Motor neuron (in vitro differentiated cells): ENCODE results near the gene VAV3. TPM values are rescaled to one million over a fixed set of nuclear protein-coding genes. Genes with fewer than 3 reads are reported as not detected.

ENCODE experiments used
- ATAC-seq, 8 experiments: fragments of 200-7000 bp; cut with Tn5 transposase; replicated peaks in 6 of 8; 2 replicates each; pipeline ENCODE4 v1.8.0; 2021; ENCODE audit warnings: mild to moderate bottlenecking in 8 of 8, moderate library complexity in 8 of 8
- H3K27ac ChIP-seq, 2 donors: fragments of 250-450 bp; sonication (Bioruptor Pico); 2 replicates each; pipeline ENCODE4 v1.9.0; 2021; ENCODE audit warnings: antibody characterized with exemption in 2 of 2, mild to moderate bottlenecking in 2 of 2, moderate library complexity in 1 of 2
- H3K4me1 ChIP-seq, 2 donors: fragments of 250-450 bp; sonication (Bioruptor Pico); replicated peaks in 1 of 2; 2 replicates each; pipeline ENCODE4 v1.6.1; 2021; ENCODE audit warnings: antibody characterized with exemption in 2 of 2, mild to moderate bottlenecking in 2 of 2, moderate library complexity in 1 of 2
- H3K4me3 ChIP-seq, 5 donors: fragments of 250-450 bp; sonication (Bioruptor Pico); 2 replicates each; pipeline ENCODE4 v1.9.0; 2021; ENCODE audit warnings: antibody characterized with exemption in 5 of 5, mild to moderate bottlenecking in 5 of 5, moderate library complexity in 4 of 5
- WGBS, 10 experiments: fragments of 450-650 bp; shearing (Covaris generic); methylation state at CpG; one replicate each; pipeline ENCODE4 v1.0.0; 2022; 5-methylcytosine and 5-hydroxymethylcytosine counted together
- in situ Hi-C, 9 experiments: fragments of 400-800 bp; cut with MboI; loops; one replicate each; pipeline ENCODE4 v1.15.0; 2021; ENCODE audit warnings: low sequenced_read_pairs in 9 of 9, low pct_unique_long_range_greater_than_20kb in 2 of 9; ENCODE audit not compliant: unreplicated experiment in 9 of 9
- total RNA-seq, 8 experiments: library from RNA; unstranded; fragments of 300-600 nt; gene quantifications; 2 replicates each; pipeline versions ENCODE4 v1.2.3 to v1.2.4, GENCODE V29; 2022

The VAV3 gene
- total RNA-seq, 8 experiments from 2014 or later = 0.09 to 34.3 (median 10.3) TPM

DNA sequence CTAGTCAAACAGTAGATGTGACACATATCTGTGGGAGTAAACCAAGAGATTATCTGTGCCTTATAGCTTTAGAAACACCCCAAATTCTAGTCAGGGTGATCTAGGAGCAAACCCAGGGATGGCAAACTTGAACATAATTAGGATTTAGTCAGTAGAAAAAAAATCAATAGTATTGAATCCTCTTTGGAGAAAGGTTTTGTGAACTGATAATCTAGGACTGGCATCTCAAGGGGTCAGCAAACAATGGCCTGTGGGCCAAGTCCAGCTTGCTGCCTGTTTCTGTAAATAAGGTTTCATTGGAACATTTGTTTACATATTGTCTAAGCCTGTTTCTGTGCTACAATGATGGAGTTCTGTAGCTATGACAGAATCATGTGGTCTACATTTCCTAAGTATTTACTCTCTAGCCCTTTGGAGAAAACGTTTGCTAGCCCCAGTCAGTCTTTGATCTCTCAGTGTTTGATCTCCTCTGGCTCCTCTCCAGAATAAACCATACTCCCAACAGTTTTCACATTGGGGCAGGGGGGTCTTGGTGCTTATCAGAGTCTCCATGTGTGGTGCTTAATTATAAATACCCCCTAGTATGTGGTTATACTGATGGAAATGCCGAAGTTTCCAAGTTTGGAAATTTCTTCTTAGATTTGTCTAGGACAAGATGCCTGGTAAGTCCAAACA, 438.3 kb downstream of the VAV3 start:
- peak in 2 of 8 experiments; percentile 18 to 66 for ATAC-seq

DNA sequence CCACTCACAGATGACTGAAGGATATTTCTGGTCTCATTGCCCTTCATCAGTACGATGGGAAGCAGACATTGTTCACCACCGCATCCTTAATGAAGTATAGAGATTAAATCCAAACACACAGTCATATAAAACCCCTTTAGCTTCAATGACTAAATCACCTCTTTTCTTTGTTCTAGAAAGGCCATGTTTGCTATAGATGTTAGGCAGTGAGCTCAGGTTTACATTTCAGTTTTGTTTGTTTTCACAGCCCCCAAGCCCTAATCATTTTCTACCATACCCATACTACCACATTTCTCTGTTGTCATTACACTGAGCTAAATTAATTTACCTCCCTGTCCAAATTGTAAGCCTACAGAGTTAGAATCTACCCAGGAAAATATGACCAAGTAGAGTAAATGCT, 439.0 kb downstream of the VAV3 start:
- Histone ChIP-seq H3K4me1 (peaks cover 2 to 9% of the 10 kb centered on the region in 2 donors), H3K27ac (no peak overlapping the region), H3K4me3 (no peak overlapping the region)
- ATAC-seq = peak in 3 of 8 experiments; percentile 13 to 23 (median 22)
- WGBS, 10 experiments = 50 to 100% (median 85%) methylated on average over 1 to 2 of the region's 2 CpGs; no CpG with 5 or more reads in 4 of the 10 experiments
- in situ Hi-C loops = loop anchor here in 2 of 9 experiments (25.0 kb wide), 3 partner anchors 211 to 389 kb away; partner anchors contain the start of gene NTNG1 (in 1 of the 2)

More for the DNA sequence above, 438.3 kb downstream of the VAV3 start:
- 0 to 89% (median 41%) methylated on average over 1 to 2 of the region's 2 CpGs; no CpG with 5 or more reads in 2 of the 10 experiments for WGBS, 10 experiments
- in situ Hi-C loops = loop anchor here in 2 of 9 experiments (25.0 kb wide), 3 partner anchors 211 to 389 kb away; partner anchors contain the start of gene NTNG1 (in 1 of the 2)
- Histone ChIP-seq H3K4me3 (no peak overlapping the region), H3K4me1 (peaks cover 7 to 9% of the 10 kb centered on the region in 2 donors), H3K27ac (no peak overlapping the region)

DNA sequence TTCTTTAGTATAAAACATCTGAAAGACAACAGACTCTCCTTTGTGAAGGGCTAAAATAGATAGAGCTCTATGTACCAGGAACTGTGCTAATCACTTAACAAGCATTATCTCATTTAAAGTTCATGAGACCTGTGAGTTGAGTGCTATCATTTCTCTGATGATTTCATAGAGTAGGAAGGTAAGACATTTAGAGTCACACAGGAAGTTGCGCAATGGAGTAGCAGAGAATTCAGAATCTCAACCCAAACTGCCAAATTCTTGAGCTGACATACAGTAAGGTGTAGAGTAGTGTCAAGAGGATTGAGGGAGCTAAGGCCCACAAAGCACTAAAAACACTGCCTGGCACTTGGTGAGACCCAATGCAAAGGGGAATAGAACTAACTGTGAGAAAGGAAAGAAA, 439.8 kb downstream of the VAV3 start:
- no peak for ATAC-seq
- 94 to 100% (median 100%) methylated on average over 1 of the region's 1 CpG; no CpG with 5 or more reads in 3 of the 10 experiments for WGBS, 10 experiments
- Histone ChIP-seq H3K4me3 (no peak overlapping the region), H3K27ac (no peak overlapping the region), H3K4me1 (peaks cover 2 to 9% of the 10 kb centered on the region in 2 donors)
- in situ Hi-C loops = loop anchor here in 2 of 9 experiments (25.0 kb wide), 3 partner anchors 212 to 388 kb away; partner anchors contain the start of gene NTNG1 (in 1 of the 2)

DNA sequence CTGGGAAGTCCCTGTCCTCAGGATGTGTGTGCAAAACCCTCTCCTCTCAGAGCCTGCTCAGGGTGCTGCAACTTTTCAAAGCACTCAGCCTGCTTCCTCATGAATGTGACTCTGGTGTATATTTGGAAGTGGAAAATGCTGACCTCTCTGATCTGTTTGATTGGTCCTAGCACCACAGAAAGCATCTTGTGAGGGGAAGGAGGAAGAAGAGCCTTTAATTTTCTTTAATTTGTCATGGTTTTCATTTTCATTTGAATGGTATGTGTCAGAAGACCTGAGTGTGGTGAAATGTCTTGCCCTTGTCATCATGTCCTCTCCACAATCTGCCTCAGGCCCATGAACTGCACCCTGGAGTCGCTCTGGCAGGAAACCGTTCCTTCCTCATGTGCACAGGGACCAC, 440.7 kb downstream of the VAV3 start:
- ATAC-seq = no peak
- Histone ChIP-seq H3K4me3 (no peak overlapping the region), H3K4me1 (peaks cover under 1 to 9% of the 10 kb centered on the region in 2 donors), H3K27ac (no peak overlapping the region)
- in situ Hi-C loops = loop anchor here in 1 of 9 experiments (25.0 kb wide), 1 partner anchor 112 kb away; no protein-coding TSS in a partner anchor
- 83 to 100% (median 100%) methylated on average over 1 to 2 of the region's 2 CpGs; no CpG with 5 or more reads in 3 of the 10 experiments for WGBS, 10 experiments

DNA sequence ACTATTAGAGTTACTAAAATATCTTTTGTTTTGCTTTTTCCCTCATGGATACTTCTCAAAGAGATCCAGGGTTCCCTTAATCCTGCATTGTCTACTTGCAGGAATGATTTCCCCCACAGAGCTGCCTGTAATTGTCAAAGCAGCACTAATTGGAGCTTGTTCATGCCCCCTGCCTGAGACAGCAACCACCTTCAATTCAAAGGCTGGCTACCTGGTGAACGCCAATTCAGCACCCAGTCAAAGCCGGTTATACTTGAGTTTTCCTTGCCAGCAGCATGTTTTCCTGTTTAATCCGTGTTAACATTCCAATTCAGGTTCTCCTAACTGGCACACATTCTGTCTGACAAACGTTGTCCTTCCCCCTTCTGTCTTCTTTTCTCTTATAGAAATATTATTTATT, 441.2 kb downstream of the VAV3 start:
- Histone ChIP-seq H3K4me3 (no peak overlapping the region), H3K4me1 (peaks cover 0 to 9% of the 10 kb centered on the region in 2 donors), H3K27ac (no peak overlapping the region)
- ATAC-seq = no peak
- in situ Hi-C loops = loop anchor here in 1 of 9 experiments (25.0 kb wide), 1 partner anchor 111 kb away; no protein-coding TSS in a partner anchor
- WGBS, 10 experiments = 20 to 73% (median 63%) methylated on average over 1 to 4 of the region's 4 CpGs; no CpG with 5 or more reads in 1 of the 10 experiments

DNA sequence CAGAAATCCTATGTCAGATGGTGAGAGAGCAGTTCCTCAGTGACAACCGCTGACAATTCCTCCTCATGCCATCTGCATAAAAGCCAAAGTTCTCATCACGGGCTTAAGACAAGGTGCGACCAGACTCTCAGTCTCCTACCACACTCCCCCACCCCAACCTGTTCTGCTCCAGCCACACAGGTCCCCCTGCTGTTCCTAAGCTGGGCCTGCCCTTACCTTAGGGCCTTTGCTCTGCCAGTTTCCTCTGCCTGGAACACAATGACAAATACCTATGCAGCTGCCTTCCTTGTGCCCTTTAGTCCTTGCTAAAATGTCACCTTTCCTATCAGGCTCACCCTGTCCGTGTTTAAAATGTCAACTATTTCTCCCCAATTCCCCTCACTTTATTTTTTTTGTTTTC, 441.9 kb downstream of the VAV3 start:
- Histone ChIP-seq H3K4me3 (no peak overlapping the region), H3K27ac (no peak overlapping the region), H3K4me1 (peaks cover 0 to 9% of the 10 kb centered on the region in 2 donors)
- in situ Hi-C loops = loop anchor here in 1 of 9 experiments (25.0 kb wide), 1 partner anchor 111 kb away; no protein-coding TSS in a partner anchor
- no peak for ATAC-seq
- 0 to 75% (median 50%) methylated on average over 1 to 4 of the region's 4 CpGs; no CpG with 5 or more reads in 1 of the 10 experiments for WGBS, 10 experiments

Other genes with a start within 250 kb of the VAV3 start
- gene SLC25A24, start 235.2 kb upstream of the VAV3 start, total RNA-seq = 10 to 100 TPM in 6 of 8 experiments, 1 to 10 TPM in 2; 1.2 to 42.1 (median 23.5) TPM